ENCODE measurements around the gene SESTD1.
"Not testable (repeated sequence)": the region's sequence is repeated elsewhere in the genome, so short reads cannot be mapped to it uniquely, and the experiment has no call there.

Gene SESTD1

GRCh38 chr2:179250848-179251504 lies 13.7 kb downstream of the SESTD1 start:
- in situ Hi-C loops (cut with HindIII; ENCODE audit: low sequenced_read_pairs) = no loop called here
- DNase-seq (ENCODE audit: low read depth) = no peak
- TF ChIP-seq CTCF (IDR thresholded peaks at IDR 0.05; ENCODE audit: low read depth, low read length, missing control alignments) = no peak
- no peak overlapping the region for H3K4me3 ChIP-seq (ENCODE audit: low read depth, low read length)

- no peak overlapping the region for H3K4me3 ChIP-seq (ENCODE audit: low read depth, low read length)
- DNase-seq (ENCODE audit: low read depth) = no peak
- no peak for TF ChIP-seq CTCF (IDR thresholded peaks at IDR 0.05; ENCODE audit: low read depth, low read length, missing control alignments)
- in situ Hi-C loops (cut with HindIII; ENCODE audit: low sequenced_read_pairs) = no loop called here
Measured at GRCh38 chr2:179250095-179250494, 14.5 kb downstream of the SESTD1 start.

- H3K4me3 ChIP-seq (ENCODE audit: low read depth, low read length) = no peak overlapping the region
- DNase-seq (ENCODE audit: low read depth) = no peak
- in situ Hi-C loops (cut with HindIII; ENCODE audit: low sequenced_read_pairs) = no loop called here
- no peak for TF ChIP-seq CTCF (IDR thresholded peaks at IDR 0.05; ENCODE audit: low read depth, low read length, missing control alignments)
Measured at GRCh38 chr2:179248024-179248348, 16.6 kb downstream of the SESTD1 start.

GRCh38 chr2:179247318-179248023 lies 17.2 kb downstream of the SESTD1 start:
- in situ Hi-C loops (cut with HindIII; ENCODE audit: low sequenced_read_pairs) = no loop called here
- no peak overlapping the region for H3K4me3 ChIP-seq (ENCODE audit: low read depth, low read length)
- no peak for DNase-seq (ENCODE audit: low read depth)
- TF ChIP-seq CTCF (IDR thresholded peaks at IDR 0.05; ENCODE audit: low read depth, low read length, missing control alignments) = no peak

- DNase-seq (ENCODE audit: low read depth); H3K4me3 ChIP-seq (ENCODE audit: low read depth, low read length); in situ Hi-C loops (cut with HindIII; ENCODE audit: low sequenced_read_pairs): not testable (repeated sequence)
Measured at GRCh38 chr2:179245843-179246242, 18.8 kb downstream of the SESTD1 start.

GRCh38 chr2:179243046-179243445 lies 21.6 kb downstream of the SESTD1 start:
- in situ Hi-C loops (cut with HindIII; ENCODE audit: low sequenced_read_pairs) = no loop called here
- TF ChIP-seq CTCF (IDR thresholded peaks at IDR 0.05; ENCODE audit: low read depth, low read length, missing control alignments) = no peak
- DNase-seq (ENCODE audit: low read depth) = no peak
- H3K4me3 ChIP-seq (ENCODE audit: low read depth, low read length) = no peak overlapping the region

Data from astrocyte of the cerebellum (primary cell).